ENCODE results near the gene SLFN12.
"Not testable (repeated sequence)": the region's sequence is repeated elsewhere in the genome, so short reads cannot be mapped to it uniquely, and the experiment has no call there.

Gene SLFN12

DNA sequence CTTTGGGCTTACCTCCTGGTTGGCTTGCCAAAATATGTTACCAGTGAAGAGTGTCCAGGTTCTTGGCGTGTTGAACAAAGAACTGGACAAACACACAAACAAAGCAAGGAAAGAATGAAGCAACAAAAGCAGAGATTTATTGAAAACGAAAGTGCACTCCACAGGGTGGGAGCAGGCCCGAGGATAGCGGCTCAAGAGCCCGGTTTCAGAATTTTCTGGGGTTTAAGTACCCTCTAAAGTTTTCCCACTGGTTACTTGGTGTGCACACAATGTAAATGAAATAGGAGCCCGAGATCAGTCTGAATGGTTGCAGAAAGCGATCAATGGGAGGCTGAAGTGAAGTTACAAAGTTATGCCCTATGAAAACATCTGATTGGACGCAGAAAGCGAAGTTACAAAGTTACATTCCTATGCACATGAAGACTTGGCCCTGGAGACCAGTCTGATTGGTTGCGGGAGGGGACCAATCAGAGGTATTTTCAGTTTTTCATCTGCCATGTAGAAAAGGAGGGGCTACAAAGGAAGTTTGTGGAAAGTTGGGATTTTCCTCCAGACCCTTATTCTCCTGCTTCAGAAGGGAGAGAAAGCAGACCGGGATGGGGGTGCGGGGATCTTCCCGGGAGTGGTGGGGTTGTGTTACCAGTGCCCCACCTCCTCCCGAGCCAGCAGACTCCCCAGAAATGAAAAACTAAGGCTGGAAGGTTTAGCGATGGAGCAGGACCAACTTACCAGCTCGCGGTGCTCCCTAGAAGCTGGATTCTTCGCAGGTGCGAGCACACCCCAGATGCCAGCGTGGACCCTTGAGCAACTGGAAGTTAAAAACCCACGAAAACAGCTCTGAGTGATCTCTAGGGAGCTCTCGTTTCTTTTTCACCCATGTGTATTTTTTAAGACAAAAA, at the start of gene SLFN12:
SLFN12 (minus strand) TSS at position 325 of the 899 bp plus-strand sequence. CDS start 9,472 bp downstream, outside the sequence.
- peak in 1 of 2 donors; percentile 23 for DNase-seq (ENCODE audit: low read depth in 2 of 2)

DNA sequence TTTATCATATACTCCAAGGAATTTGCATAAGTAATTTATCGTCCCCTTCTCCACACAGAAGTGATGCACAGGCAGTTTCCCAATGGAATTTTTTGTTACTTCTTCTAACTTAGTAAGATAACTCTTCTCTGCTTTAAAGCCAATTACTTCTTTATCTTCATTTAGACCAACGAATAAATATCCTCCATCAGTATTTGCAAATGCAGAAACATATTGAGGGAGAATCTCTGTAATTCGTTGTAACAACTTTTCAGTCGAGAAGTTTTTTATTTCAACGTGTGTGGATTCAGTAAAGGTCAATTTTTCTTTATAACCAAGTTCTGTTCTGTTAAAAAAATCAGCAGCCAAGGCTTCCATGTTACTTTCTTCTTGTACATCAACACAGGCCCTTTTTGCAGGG, 47.0 kb upstream of the SLFN12 start:
- no peak for DNase-seq (ENCODE audit: low read depth in 2 of 2)

DNA sequence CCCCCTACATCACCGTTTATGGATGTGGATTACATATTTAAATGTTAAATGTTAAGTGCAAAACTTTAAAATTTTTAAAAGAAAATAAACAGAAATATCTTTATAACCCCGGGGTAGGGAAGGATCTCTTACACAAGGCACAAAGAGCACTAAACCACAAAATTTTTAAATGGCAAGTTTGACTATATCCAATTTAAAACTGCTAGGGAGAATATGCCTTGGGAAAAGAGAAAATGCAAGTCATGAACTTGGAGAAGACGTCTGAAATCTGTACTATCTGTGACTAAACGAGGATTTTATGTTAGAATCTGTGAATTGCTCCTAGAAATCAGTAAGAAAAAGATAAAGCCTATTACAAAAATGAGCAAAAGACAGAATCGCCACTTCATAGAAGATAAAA, 44.9 kb upstream of the SLFN12 start:
- DNase-seq (ENCODE audit: low read depth in 2 of 2), result no peak

DNA sequence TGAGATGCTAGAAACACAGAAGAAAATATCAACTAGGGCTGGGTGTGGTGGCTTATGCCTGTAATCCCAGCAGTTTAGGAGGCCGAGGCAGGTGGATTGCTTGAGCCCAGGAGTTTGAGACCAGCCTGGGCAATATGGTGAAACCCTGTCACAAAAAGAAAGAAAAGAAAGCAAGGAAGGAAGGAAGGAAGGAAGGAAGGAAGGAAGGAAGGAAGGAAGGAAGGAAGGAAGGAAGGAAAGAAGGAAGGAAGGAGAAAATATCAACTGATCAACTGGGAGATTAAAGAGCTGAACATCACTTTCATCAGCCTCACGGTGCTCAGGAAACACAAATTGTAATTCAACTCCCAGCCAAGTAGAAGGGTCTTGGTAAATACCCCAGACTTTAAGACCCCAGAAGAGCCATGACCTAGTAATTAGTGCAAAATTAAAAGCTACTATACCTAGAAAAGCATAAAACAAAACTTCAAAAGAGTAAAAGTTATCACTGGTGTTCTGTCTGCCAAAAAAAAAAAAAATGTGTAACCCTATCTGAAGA, 44.1 kb upstream of the SLFN12 start:
- DNase-seq (ENCODE audit: low read depth in 2 of 2), result no peak

DNA sequence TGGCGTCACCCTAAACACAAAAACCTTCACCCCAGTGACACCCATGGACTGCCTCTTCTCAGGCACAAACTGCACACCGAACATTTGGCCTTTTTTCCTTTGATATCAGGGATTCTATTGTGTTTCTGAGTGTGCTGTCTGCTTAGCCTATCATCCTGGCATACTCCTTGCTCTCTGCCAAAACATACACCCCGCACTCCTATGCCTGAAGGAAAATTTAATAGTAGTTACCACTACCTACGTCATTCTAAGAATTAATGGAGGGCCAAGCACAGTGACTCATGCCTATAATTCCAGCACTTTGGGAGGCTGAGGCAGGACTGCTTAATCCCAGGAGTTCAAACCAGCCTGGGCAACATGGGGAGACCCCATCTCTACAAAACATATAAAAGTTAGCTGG, 36.2 kb upstream of the SLFN12 start:
- DNase-seq (ENCODE audit: low read depth in 2 of 2), result no peak

DNA sequence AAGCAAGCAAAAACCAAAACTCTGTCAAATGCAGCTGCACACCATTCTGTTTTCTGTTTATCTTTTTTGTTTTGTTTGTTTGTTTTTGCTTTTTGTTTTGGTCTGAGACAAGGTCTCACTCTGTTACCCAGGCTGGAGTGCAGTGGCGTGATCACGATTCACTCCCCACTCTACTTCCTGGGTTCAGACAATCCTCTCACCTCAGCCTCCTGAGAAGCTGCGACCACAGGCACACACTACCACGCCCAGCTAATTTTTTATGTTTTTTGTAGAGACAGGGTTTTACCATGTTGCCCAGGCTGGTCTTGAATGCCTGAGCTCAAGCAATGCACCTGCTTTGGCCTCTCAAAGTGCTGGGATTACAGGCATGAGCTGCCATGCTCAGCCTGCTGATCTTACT, 35.5 kb upstream of the SLFN12 start:
- no peak for DNase-seq (ENCODE audit: low read depth in 2 of 2)

DNA sequence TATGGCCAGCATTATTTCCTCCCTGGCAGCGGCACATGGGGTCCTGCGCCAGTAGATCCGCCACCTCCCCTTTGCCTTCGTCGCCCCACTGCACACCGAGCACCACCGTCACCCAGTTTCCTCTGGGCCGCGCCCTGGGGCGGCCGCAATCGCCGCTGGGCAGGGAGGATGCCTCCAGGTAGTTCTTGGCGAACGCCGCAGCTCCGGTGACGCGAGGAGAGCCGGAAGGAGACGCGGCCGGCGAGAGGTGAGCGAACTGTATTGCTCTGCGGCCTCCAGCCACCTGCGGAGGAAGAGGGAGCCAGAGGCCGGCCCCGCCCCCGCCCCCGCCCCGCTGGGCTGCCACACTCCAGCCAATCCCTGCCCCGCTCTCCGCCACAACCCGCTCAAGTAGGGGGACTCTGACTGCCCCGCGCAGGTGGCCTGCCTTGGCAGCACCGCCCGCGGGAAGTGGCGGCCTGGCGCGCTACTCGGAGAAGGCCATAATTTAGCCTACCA, 28.1 kb upstream of the SLFN12 start:
- DNase-seq (ENCODE audit: low read depth in 2 of 2), result peak in 1 of 2 donors; percentile 45

DNA sequence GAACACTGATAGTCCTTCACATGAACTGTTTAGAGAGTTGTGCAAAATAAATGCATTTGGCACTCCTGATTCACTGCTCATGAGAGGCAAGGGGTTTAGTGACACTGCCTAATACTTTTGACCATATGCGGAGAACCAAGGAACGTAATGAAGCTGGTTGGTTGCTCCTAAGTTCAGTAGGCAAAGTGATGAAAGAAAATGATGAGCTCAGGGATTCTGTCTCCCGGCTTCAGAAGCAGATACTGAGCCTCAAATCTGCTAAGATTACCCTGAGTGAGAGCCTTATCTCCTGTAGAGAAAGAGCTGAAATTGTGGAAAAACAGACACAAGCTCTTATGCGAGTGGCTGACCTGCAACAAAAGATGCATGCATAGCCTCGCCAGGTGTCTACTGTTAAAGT, 21.7 kb upstream of the SLFN12 start:
- not testable (repeated sequence) for DNase-seq (ENCODE audit: low read depth in 2 of 2)

DNA sequence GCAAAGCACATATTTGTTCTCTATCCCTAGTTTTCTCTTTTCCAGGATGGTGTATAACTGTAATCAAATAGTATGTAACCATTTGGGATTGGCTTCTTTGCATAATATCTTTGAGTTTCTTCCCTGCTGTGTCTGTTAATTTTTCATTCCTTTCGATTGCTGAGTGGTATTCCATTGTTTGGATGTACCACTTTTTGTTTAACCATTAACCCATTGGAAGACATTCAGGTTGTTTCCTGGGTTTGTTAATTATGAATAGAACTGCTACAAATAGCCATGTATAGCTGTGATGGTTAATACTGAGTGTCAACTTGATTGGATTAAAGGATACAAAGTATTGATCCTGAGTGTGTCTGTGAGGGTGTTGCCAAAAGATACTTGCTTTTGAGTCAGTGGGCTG, 20.9 kb upstream of the SLFN12 start:
- no peak for DNase-seq (ENCODE audit: low read depth in 2 of 2)

DNA sequence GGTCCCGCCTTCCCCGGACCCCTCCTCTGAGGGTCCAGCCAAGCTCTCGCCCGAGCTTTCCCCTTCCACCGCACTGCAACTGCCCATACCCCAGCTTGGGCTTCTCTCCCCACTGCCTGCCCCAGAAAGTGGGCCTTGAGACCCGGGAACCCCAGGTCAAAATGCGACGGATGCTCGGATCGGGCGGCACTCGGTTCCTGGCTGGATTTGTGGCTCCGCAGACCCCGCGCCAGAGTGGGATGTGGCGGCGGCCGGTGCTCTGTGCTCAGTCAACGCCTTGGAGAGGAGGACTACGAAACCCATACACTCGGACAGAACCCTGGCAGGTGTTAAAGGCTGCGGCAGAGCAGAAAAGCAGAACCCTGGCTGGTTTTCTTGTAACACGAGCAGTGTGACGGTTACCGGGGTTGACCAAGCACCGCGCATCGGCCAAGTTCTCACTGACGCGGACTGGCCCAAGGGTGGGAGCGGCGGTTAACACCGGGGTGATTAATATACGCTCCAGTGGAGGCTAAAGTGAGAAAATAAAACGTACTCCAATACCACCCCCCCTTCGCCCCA, 17.2 kb upstream of the SLFN12 start:
- DNase-seq (ENCODE audit: low read depth in 2 of 2), result peak in 1 of 2 donors; percentile 34

DNA sequence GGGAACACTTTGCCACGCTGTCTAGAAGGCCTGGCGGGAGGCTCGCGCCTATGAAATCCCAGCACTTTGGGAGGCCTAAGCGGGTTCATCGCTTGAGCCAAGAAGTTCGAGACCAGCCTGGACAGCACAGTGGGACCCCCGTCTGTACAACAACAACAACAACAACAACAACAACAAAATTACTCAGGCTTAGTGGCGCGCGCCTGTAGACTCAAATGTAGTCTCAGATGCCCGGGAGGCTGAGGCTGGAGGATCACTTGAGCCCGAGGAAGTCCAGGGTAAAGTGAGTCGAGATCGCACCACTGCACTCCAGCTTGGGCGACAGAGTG, 16.6 kb upstream of the SLFN12 start:
- DNase-seq (ENCODE audit: low read depth in 2 of 2), result no peak

DNA sequence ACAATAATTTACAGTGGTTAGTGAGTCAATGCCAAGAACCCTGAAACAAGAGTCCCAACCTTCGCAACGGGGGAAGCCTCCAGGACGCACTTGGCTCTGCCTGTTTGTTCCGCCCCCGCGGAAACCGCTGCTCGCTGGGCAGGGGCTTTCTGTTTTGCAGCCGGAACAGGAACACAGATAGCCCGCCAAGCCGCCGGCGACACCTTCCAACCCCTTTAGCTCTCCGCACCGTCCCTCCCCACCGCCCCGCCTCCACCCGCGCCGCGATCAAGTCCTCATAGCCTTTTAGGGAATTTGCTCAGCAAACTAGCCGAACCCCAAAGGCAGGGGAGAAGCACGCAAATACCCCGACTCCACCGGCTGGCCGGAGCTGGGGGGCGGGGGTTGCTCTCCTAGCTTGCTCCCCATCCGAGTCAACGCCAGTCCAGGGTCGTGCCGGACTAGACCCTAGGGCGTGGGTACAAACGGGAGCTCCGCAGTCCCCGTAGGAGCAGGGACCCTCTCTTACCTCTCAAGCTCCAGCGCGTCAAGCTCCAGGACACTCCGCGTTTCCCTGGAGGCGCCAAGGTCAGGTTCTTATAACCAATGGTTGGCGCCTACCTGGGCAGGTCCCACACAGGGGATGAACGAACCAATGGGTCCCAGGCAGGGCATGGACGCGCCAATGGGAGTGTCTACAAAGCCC, 16.1 kb upstream of the SLFN12 start, which contains the start of gene SLFN13:
SLFN13 (minus strand) TSS at position 553 of the 685 bp plus-strand sequence. CDS start 3,086 bp downstream, outside the sequence.
- peak; percentile 76 to 84 for DNase-seq (ENCODE audit: low read depth in 2 of 2)

DNA sequence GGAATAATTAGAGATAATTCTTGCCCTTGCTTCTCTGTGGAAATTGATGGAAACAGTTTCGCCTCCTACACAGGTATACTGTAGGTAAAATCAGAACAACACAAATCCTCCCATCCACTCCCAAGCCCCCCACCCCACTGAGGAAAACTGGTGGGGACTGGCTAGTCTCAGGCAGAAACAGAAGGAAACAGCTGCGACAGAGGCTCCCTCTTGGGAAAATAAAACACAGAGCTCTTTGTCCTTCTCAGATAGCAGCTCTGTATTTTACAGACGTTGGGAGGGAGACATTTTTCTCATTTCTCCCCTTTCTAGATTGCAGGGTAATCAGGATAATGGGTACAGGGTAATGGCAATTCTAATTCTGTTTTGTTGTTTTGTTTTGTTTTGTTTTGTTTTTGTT, 15.2 kb upstream of the SLFN12 start:
- no peak for DNase-seq (ENCODE audit: low read depth in 2 of 2)

DNA sequence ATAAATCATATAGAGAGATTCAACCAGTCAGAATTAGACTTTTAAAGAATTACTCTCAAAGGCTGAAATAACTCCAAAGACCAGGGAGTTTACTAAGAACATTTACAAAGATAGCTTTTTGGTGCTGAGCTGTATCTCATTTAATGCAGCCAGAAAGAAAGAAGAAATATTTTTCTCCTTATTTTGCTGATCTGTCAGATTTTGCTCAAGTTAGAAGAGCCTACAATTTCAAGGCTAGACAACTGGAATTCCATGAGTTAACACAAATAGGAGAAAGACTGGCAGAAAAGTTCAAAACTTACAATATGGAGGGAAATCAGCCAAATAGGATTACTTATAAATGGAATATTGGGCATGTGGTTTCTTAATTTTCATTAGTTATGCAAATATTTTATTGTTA, 6.1 kb upstream of the SLFN12 start:
- no peak for DNase-seq (ENCODE audit: low read depth in 2 of 2)

DNA sequence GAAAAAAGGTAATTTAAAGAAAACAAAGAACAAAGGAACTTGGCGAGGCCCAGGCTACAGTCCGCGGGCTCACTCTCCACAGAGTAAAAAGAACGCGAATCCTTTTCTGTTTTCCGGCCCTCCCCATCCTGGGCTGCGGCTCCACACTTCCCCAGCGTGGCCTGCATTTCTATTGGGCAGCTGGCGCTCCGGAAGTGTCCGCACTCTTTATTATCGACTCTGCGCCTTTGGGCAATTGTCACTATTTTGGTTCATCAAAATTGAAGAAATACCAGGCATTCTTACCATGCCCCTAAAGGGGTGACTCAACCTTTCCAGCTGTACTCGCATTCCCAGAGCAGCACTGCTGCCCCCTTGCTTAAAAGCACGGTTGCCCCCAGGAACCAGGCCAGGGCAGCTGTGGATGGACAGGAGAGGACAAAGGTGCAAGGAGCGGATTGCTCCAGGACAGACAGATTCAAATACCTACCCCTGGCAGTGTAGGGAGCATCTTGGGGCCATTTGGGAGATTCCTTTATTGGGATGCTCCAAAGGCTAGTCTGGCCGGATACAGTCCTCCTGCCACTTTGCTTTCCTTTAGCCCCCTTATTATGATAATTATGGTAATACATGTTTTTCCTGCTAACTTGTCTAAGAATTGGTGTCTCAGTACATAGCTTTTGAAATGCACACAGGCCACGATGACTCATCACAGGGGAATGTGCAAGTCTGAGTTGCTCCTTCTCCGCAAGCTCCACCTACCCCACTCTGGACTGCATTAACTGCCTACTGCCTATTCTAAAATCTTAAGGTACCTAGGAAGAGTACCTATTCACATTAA, 985 bp upstream of the SLFN12 start:
- peak; percentile 70 to 71 for DNase-seq (ENCODE audit: low read depth in 2 of 2)

DNA sequence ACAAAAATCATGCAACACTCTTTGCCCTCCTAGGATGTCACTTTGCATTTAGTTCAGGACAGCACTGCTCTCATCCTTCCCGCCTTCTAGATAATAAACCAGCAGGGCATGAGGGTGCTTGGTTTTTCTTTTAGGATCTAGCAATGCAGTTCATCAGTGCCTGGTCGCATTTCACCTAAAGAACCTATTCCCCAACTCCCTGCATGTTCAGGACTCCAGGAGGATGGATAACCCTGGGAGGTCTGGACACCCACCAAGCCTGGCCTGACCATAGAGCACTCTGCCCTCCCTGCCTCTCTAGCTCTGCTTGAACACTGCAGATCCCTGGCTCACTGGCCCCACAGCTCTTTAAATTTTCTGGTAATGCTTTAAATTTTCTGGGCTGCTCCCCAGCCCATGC, 2.6 kb downstream of the SLFN12 start:
- DNase-seq (ENCODE audit: low read depth in 2 of 2), result no peak

DNA sequence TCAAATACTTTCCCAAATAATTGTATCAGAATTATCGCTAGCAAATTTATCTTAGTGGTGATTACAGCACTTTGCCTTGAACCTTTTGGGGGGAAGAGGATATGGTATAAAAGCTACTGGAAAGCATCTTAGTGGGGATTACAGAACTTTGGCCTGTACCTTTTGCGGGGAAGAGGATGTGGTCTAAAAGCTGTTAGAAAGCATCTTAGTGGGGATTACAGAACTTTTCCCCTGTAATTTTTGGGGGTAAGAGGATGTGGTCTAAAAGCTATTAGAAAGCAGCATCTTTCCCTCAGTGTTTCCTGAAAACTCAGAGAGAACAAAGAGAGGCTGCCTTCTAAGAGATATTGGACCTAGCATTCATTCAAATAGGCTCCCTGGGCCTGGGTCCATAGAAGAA, 4.1 kb downstream of the SLFN12 start:
- DNase-seq (ENCODE audit: low read depth in 2 of 2), result no peak

DNA sequence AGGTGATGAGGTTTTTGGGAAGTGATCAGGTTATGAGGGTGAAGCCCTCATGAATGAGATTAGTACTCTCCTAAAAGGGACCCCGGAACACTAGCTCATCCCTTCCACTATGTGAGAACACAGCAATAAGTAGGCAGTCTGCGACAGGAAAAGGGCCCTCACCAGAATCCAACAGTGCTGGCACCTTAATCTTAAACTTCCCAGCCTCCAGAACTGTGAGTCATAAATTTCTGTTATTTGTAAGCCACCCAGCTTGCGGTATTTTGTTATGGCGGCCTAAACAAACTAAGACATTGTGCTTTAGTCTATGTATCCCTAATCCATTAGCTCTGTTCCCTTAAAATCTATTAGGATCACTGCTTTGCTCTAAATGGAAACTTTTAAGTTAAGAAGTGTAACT, 8.5 kb downstream of the SLFN12 start:
- DNase-seq (ENCODE audit: low read depth in 2 of 2), result no peak

DNA sequence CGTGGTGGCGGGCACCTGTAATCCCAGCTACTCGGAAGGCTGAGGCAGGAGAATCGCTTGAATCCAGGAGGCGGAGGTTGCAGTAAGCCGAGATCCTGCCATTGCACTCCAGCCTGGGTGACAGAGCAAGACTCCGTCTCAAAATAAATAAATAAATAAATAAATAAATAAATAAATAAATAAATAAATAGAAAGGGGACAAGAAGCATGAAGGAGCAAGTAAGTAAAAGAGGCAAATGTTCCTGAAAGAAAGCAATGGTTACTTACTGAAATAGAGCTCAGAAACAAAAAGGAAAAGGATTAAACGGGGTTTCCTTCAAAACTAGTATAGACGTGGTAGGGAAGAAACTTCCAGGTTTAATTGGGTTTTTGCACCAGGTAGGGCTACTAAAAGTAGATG, 11.2 kb downstream of the SLFN12 start:
- DNase-seq (ENCODE audit: low read depth in 2 of 2), result not testable (repeated sequence)

DNA sequence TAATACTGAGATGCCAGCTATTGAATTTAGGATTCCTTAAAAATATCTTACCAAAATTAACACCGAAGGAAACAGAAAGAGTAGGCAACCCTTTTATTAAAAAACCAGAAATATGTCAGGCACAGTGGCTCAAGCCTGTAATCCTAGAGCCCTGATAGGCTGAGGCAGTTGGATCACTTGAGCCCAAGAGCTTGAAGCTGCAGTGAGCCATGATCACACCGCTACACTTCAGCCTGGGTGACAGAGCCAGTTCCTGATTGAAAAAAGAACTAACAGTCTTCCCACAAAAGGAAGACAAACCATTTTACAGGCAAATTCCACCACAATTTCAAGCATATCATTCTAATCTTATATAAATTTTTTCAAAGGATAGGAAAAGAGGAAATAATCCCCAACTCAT, 15.6 kb downstream of the SLFN12 start:
- no peak for DNase-seq (ENCODE audit: low read depth in 2 of 2)

DNA sequence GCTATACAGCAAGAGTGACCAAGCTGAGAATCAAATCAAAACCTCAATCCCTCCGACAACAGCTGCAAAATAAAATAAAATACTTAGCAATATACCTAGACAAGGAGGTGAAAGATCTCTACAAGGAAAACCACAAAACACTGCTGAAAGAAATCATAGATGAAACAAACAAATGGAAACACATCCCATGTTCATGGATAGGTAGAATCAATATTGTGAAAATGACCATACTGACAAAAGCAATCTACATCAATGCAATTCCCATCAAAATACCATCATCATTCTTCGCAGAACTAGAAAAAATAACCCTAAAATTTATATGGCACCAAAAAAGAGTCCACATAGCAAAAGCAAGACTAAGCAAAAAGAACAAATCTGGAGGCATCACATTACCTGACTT, 17.6 kb downstream of the SLFN12 start:
- DNase-seq (ENCODE audit: low read depth in 2 of 2), result not testable (repeated sequence)
